ENCODE data around the gene GUCY1A1.

DNA sequence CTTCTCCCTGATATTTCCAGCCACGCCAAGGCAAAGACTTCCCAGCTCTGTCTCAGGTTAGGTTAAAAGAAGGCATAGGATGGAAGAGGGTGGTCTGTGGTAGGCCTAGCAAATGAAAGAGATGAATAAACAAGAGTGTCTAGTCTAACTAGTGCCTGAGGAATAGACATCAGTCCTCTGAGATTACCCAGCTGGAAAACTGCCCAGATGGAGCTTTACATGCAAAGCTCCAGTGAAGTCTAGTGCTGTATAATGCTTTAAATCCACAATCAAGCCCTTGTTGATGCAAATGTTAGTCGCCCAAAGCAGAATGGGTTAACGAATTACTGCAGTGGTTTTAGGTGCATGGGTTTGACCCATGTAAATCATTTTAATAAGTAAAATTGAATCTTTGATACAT, 67.4 kb downstream of the GUCY1A1 start:
- TF ChIP-seq POLR2A (IDR thresholded peaks at IDR 0.05) = no peak
- TF ChIP-seq, protein P1, sequence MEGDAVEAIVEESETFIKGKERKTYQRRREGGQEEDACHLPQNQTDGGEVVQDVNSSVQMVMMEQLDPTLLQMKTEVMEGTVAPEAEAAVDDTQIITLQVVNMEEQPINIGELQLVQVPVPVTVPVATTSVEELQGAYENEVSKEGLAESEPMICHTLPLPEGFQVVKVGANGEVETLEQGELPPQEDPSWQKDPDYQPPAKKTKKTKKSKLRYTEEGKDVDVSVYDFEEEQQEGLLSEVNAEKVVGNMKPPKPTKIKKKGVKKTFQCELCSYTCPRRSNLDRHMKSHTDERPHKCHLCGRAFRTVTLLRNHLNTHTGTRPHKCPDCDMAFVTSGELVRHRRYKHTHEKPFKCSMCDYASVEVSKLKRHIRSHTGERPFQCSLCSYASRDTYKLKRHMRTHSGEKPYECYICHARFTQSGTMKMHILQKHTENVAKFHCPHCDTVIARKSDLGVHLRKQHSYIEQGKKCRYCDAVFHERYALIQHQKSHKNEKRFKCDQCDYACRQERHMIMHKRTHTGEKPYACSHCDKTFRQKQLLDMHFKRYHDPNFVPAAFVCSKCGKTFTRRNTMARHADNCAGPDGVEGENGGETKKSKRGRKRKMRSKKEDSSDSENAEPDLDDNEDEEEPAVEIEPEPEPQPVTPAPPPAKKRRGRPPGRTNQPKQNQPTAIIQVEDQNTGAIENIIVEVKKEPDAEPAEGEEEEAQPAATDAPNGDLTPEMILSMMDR (IDR thresholded peaks at IDR 0.05) = no peak
